Cardiac muscle cell (in vitro differentiated cells and primary cell): ENCODE measurements around the gene RELN. TPM values are rescaled to one million over a fixed set of nuclear protein-coding genes. Genes with fewer than 3 reads are reported as not detected.

ENCODE experiments used
- DNase-seq, 2 donors: peaks; one replicate each; pipeline versions ENCODE4 v3.0.0 to v3.0.0-alpha.2; 2010 to 2017; ENCODE audit warnings: low read depth in 1 of 2, low spot score in 1 of 2
- H3K27ac ChIP-seq: fragments of 200-600 bp; sonication (generic); 2 replicates; pipeline ENCODE4 v1.5.1; 2016
- H3K27me3 ChIP-seq: fragments of 200-600 bp; sonication (generic); 2 replicates; pipeline ENCODE4 v1.6.0; 2016; ENCODE audit warnings: control low read depth
- H3K36me3 ChIP-seq: fragments of 200-600 bp; sonication (generic); 2 replicates; pipeline ENCODE4 v1.5.1; 2016; ENCODE audit warnings: control low read depth
- H3K4me1 ChIP-seq: fragments of 200-600 bp; sonication (generic); 2 replicates; pipeline ENCODE4 v1.8.1; 2017; ENCODE audit warnings: low read depth, mild to moderate bottlenecking, mixed run types
- H3K4me3 ChIP-seq: fragments of 200-600 bp; sonication (generic); 2 replicates; pipeline ENCODE4 v1.5.1; 2016; ENCODE audit warnings: mild to moderate bottlenecking
- H3K9me3 ChIP-seq: fragments of 200-600 bp; sonication (generic); 2 replicates; pipeline ENCODE4 v1.5.1; 2017; ENCODE audit warnings: low read depth, mild to moderate bottlenecking, control low read depth
- polyA plus RNA-seq: library from polyadenylated mRNA; unstranded; fragments of >200 nt; fragmentation: Nextera tagmentation; extraction: Ambion mirVana; gene quantifications from 2 replicates; pipeline ENCODE4 v1.2.1, GENCODE V29; 2016
- total RNA-seq: library from RNA; depleted of rRNA; stranded (reverse); fragments of >200 nt; gene quantifications from 2 replicates; pipeline ENCODE4 v1.2.3, GENCODE V29; 2016
- TF ChIP-seq, protein P1 (sequence below): IDR thresholded peaks from 2 replicates; pipeline ENCODE4 v1.5.1; 2012; ENCODE audit warnings: low read depth, mild to moderate bottlenecking, low read length

Gene RELN
- total and polyA plus RNA-seq, 2 experiments from 2014 or later, result 19.2 to 46.9 TPM

DNA sequence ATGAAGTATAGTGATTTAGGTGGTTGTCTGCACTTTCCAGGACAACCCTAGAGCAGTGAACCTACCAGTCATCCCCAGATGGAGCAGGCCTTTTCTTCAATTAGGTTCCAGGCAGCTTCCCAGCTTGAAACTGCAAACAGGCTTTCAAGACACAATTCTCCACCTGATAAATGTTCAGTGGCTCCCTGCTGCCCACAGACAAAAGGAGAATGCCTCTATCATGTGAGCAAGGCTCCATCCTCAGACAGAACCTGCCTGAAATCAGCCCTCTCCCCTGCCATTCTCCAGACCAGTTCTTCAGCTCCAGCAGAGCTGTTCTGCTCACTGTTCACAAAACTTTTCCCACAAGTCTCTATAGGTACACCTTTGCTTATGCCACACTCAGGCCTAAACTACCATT is 22.1 kb downstream of the RELN start:
- Histone ChIP-seq H3K9me3 (no peaks in the 10 kb centered on the region), H3K27me3 (no peaks in the 10 kb centered on the region), H3K36me3 (no peaks in the 10 kb centered on the region), H3K4me1 (no peaks in the 10 kb centered on the region), H3K4me3 (no peak overlapping the region), H3K27ac (no peak overlapping the region)
- TF ChIP-seq, protein P1, sequence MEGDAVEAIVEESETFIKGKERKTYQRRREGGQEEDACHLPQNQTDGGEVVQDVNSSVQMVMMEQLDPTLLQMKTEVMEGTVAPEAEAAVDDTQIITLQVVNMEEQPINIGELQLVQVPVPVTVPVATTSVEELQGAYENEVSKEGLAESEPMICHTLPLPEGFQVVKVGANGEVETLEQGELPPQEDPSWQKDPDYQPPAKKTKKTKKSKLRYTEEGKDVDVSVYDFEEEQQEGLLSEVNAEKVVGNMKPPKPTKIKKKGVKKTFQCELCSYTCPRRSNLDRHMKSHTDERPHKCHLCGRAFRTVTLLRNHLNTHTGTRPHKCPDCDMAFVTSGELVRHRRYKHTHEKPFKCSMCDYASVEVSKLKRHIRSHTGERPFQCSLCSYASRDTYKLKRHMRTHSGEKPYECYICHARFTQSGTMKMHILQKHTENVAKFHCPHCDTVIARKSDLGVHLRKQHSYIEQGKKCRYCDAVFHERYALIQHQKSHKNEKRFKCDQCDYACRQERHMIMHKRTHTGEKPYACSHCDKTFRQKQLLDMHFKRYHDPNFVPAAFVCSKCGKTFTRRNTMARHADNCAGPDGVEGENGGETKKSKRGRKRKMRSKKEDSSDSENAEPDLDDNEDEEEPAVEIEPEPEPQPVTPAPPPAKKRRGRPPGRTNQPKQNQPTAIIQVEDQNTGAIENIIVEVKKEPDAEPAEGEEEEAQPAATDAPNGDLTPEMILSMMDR, result no peak
- DNase-seq, result no peak

DNA sequence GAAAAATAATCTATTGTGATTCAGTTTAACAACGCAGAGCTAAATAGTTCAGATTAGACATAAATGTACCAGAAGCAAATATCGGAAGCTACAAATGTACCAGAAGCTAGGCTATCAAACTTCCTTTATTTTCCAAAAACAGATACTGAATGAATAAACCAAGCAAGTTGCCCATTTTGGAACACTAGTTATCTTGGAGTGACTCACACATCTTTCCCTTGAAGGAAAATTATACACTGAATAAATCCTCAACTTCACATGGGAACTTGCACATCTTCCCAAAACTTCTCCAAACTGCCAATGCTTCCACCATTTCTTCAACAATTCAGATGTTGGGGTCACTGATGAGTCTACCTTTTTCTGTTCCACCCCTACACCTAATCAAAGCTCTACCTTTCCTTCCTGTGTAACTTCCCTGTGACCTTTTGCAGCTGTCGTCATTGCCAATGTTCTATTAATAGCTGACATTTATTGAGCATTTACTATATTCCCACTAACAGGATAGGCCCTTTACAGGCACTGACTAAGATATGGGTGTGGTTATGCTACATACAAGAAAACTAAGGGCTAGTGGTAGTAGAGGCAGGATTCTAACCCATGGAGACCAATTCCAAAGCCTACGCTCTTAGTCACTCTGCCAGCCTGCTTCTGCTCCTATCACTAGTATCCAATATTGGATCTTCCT is 22.7 kb downstream of the RELN start:
- Histone ChIP-seq H3K4me1 (no peaks in the 10 kb centered on the region), H3K9me3 (no peaks in the 10 kb centered on the region), H3K36me3 (no peaks in the 10 kb centered on the region), H3K4me3 (no peak overlapping the region), H3K27me3 (no peaks in the 10 kb centered on the region), H3K27ac (no peak overlapping the region)
- TF ChIP-seq, protein P1, result no peak
- DNase-seq, result peak in 1 of 2 donors; percentile 5

DNA sequence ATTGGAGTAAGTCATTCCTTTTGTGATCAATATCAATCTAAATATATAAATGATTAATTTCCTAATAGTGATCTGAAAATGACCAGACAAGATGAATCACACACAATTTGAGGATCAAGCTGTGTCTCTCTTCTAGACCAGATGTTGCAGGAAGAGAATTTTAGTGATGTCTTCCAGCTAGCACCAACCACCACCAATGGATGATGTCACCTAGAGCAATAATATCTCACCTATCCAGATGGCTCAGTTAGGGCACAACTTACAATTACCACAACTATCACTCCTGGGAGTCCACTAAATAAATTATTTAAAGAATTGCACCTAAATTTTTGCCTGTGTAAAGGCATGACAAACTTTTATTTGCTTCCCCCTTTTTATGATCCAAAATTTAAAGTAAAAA is 25.2 kb downstream of the RELN start:
- TF ChIP-seq, protein P1, result no peak
- Histone ChIP-seq H3K36me3 (no peaks in the 10 kb centered on the region), H3K27me3 (no peaks in the 10 kb centered on the region), H3K4me1 (no peaks in the 10 kb centered on the region), H3K9me3 (no peaks in the 10 kb centered on the region), H3K4me3 (no peak overlapping the region), H3K27ac (no peak overlapping the region)
- no peak for DNase-seq

DNA sequence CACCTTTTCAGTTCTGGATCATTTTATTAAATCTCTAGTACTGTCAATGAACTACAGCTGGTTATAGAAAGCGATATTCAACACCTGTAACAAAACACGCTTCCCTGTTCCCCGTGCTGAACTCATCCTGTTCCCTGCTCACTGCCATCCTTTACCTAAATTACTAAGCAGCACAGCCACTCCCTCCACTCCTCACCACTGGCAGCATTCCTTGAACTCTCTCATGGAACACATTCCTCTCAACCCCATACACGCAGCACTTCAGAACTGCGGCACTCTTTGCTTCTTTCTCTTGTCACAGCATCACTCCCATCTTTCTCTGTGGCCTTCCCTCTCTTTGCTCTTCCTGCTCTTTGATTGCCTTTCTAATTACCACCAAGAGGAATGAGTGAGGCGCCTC is 27.4 kb downstream of the RELN start:
- Histone ChIP-seq H3K36me3 (no peaks in the 10 kb centered on the region), H3K27me3 (no peaks in the 10 kb centered on the region), H3K4me1 (peaks cover under 1% of the 10 kb centered on the region), H3K9me3 (no peaks in the 10 kb centered on the region), H3K4me3 (no peak overlapping the region), H3K27ac (no peak overlapping the region)
- TF ChIP-seq, protein P1, result no peak
- DNase-seq, result peak in 1 of 2 donors; percentile 42

DNA sequence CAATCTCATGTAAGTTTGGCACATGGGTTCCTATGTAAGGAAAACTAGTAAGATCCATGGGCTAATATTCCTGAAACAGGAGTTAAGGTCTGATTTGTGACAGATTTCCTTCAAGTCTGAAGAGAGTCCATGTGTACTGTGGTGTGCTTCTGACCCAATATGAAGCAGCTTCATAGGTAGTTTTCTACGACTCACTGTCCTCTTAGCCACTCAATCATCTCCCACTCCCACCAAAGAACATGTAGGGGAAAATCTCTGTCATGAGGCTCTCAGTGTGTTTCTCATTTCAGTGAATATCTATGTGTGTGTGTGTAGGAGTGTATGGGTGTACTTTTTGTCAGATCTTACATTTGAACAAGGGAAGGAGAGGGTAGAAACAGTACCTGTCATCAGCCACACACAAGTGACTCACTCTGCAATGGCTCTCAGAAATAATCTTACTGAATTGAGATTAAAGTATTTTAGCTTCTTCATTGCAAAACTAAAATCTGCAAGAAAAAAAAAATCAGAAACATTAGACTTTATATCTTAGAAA is 31.1 kb downstream of the RELN start:
- Histone ChIP-seq H3K4me3 (no peak overlapping the region), H3K27me3 (no peaks in the 10 kb centered on the region), H3K9me3 (no peaks in the 10 kb centered on the region), H3K27ac (no peak overlapping the region), H3K36me3 (no peaks in the 10 kb centered on the region), H3K4me1 (peaks cover 8% of the 10 kb centered on the region)
- DNase-seq, result no peak
- TF ChIP-seq, protein P1, result no peak
